Stomach (tissue), 9 donors: ENCODE data around the gene ERVH48-1. TPM values are rescaled to one million over a fixed set of nuclear protein-coding genes. Genes with fewer than 3 reads are reported as not detected.
A peak's percentile ranks its signal among the peaks of the same experiment; 100 is the strongest.

Experiments used
- DNase-seq, 2 donors: peaks; one replicate each; pipeline versions ENCODE4 v3.0.0 to v3.0.0-alpha.2; 2013 to 2019
- H3K27ac ChIP-seq, 5 donors: fragments of 200-600 bp in 4 of 5; sonication (generic) in 4 of 5; one replicate each; pipeline ENCODE4 v1.5.1; 2013 to 2019; ENCODE audit warnings: mild to moderate bottlenecking in 1 of 5, moderate library complexity in 1 of 5
- H3K27me3 ChIP-seq, 3 donors: fragments of 200-600 bp; sonication (generic); one replicate each; pipeline ENCODE4 v1.5.1; 2017 to 2019; ENCODE audit warnings: mixed run types in 1 of 3
- H3K36me3 ChIP-seq, 4 donors: fragments of 200-600 bp; sonication (generic); 1 replicate in 3 of 4; 2 replicates in 1 of 4; pipeline ENCODE4 v1.5.1; 2016 to 2019
- H3K4me1 ChIP-seq, 4 donors: fragments of 200-600 bp; sonication (generic); one replicate each; pipeline ENCODE4 v1.5.1; 2016 to 2019
- H3K4me3 ChIP-seq, 4 donors: fragments of 200-600 bp; sonication (generic) in 3 of 4; one replicate each; pipeline ENCODE4 v1.5.1; 2016 to 2019; ENCODE audit warnings: mild to moderate bottlenecking in 1 of 4
- H3K9me3 ChIP-seq, 4 donors: fragments of 200-600 bp; sonication (generic); one replicate each; pipeline ENCODE4 v1.5.1; 2016 to 2019
- CTCF ChIP-seq, 7 experiments: fragments of 450-650 bp in 4 of 7; fragments of 200-600 bp in 3 of 7; sonication (generic) in 3 of 7; IDR thresholded peaks; one replicate each; pipeline ENCODE4 v1.5.1; 2016 to 2019; ENCODE audit warnings: antibody characterized with exemption in 7 of 7, control low read depth in 2 of 7, mild to moderate bottlenecking in 1 of 7
- EP300 ChIP-seq: sonication (generic); formaldehyde crosslinking; IDR thresholded peaks from one replicate; pipeline ENCODE4 v1.6.1; 2017; ENCODE audit warnings: antibody characterized with exemption
- POLR2A ChIP-seq, 4 donors: fragments of 450-650 bp; IDR thresholded peaks; one replicate each; pipeline ENCODE4 v1.6.1; 2016; ENCODE audit warnings: antibody characterized with exemption in 4 of 4, control low read depth in 2 of 4, mild to moderate bottlenecking in 1 of 4, moderate library complexity in 1 of 4
- POLR2AphosphoS5 ChIP-seq, 3 donors: sonication (generic); formaldehyde crosslinking; IDR thresholded peaks; one replicate each; pipeline ENCODE4 v1.6.1; 2016; ENCODE audit warnings: antibody characterized with exemption in 3 of 3
- WGBS, 5 donors: extraction: QIAGEN DNeasy Blood & Tissue Kit in 3 of 5; methylation state at CpG; one replicate each; pipeline versions ENCODE4 v1.1.5 to v1.1.7; 2013 to 2018; 5-methylcytosine and 5-hydroxymethylcytosine counted together
- intact Hi-C: fragments of 100-400 bp; cut with DNase I; formaldehyde crosslinking; loops from one replicate; pipeline ENCODE4 v1.15.1; 2023; ENCODE audit warnings: low total_unique reads
- polyA plus RNA-seq, 3 donors: library from polyadenylated mRNA; stranded (reverse); fragments of 200-250 nt; gene quantifications; one replicate each; pipeline ENCODE4 v1.2.3, GENCODE V29; 2013
- total RNA-seq, 5 donors: library from RNA; depleted of rRNA; stranded (reverse); fragments of >200 nt; gene quantifications; one replicate each; pipeline versions ENCODE4 v1.1.0 to v1.2.3, GENCODE V29; 2014 to 2016
- donor health status: healthy with polysubstance abuse.
- donor health status: Bipolar disorder and iron deficiency.
- donor health status: healthy.

ERVH48-1 gene
- total and polyA plus RNA-seq, 8 donors = 0.55 TPM; not detected in 7

GRCh38 chr21:42924433-42924751 lies 1.0 kb downstream of the ERVH48-1 start:
- peak overlapping the region in 2 of 5 donors; percentile 34 to 63 for H3K27ac ChIP-seq
- no peaks in the 10 kb centered on the region for H3K27me3 ChIP-seq
- TF ChIP-seq POLR2AphosphoS5 (IDR thresholded peaks at IDR 0.05) (no peak), EP300 (no peak), POLR2A (IDR thresholded peaks at IDR 0.05) (no peak)
- no peaks in the 10 kb centered on the region for H3K36me3 ChIP-seq
- 82 to 94% (median 93%) methylated on average over 6 of the region's 6 CpGs for WGBS, 5 donors
- DNase-seq = no peak
- no peaks in the 10 kb centered on the region for H3K9me3 ChIP-seq
- intact Hi-C loops = no loop called here
- no peak overlapping the region for H3K4me3 ChIP-seq
- H3K4me1 ChIP-seq = peaks cover 0 to 13% (median 11%) of the 10 kb centered on the region in 4 donors

- WGBS, 5 donors = 16 to 23% (median 18%) methylated on average over 18 of the region's 18 CpGs
- TF ChIP-seq CTCF (IDR thresholded peaks at IDR 0.05) = peak in 5 of 7 experiments; percentile 57 to 94 (median 76)
- no peak for TF ChIP-seq POLR2A (IDR thresholded peaks at IDR 0.05)
- peak; percentile 31 to 89 (median 54) for TF ChIP-seq POLR2AphosphoS5 (IDR thresholded peaks at IDR 0.05)
- no peak for TF ChIP-seq EP300
- Histone ChIP-seq H3K27ac (peak overlapping the region in 2 of 5 donors; percentile 34 to 63), H3K9me3 (no peaks in the 10 kb centered on the region), H3K4me1 (peaks cover 0 to 13% (median 11%) of the 10 kb centered on the region in 4 donors), H3K4me3 (no peak overlapping the region), H3K27me3 (no peaks in the 10 kb centered on the region), H3K36me3 (no peaks in the 10 kb centered on the region)
- intact Hi-C loops = no loop called here
- DNase-seq = peak; percentile 82 to 94
Measured at GRCh38 chr21:42923553-42924432, 1.6 kb downstream of the ERVH48-1 start.

- Histone ChIP-seq H3K27me3 (no peaks in the 10 kb centered on the region), H3K36me3 (no peaks in the 10 kb centered on the region), H3K9me3 (no peaks in the 10 kb centered on the region), H3K27ac (no peak overlapping the region), H3K4me3 (no peak overlapping the region), H3K4me1 (peaks cover 0 to 13% (median 11%) of the 10 kb centered on the region in 4 donors)
- intact Hi-C loops = no loop called here
- no peak for TF ChIP-seq CTCF (IDR thresholded peaks at IDR 0.05)
- no peak for TF ChIP-seq EP300
- TF ChIP-seq POLR2AphosphoS5 (IDR thresholded peaks at IDR 0.05) = no peak
- TF ChIP-seq POLR2A (IDR thresholded peaks at IDR 0.05) = no peak
- WGBS, 5 donors = 86 to 90% (median 88%) methylated on average over 18 of the region's 18 CpGs
- DNase-seq = no peak
Measured at GRCh38 chr21:42922918-42923317, 2.5 kb downstream of the ERVH48-1 start.

DNA sequence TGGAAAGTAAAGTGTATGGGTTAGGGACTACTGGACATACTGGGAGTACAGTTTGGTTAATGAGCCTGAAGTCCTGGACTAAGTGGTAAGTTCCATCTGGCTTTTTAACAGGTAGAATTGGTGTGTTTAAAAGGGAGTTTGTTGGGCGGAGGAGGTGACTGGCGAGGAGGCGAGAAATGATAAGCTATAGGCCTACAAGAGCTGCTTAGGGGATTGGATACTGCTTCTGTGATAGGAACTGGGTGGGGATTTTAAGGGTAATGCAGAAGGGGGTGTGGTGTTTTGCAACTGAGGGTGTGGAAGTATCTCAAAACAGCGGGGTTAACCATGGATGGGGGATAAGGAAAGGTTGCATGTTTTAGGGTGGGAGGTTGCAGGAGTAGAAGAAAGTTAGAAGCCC lies 3.5 kb downstream of the ERVH48-1 start:
- no peaks in the 10 kb centered on the region for H3K27me3 ChIP-seq
- TF ChIP-seq POLR2AphosphoS5 (IDR thresholded peaks at IDR 0.05) (no peak), POLR2A (IDR thresholded peaks at IDR 0.05) (no peak), CTCF (IDR thresholded peaks at IDR 0.05) (no peak), EP300 (no peak)
- H3K4me3 ChIP-seq = no peak overlapping the region
- intact Hi-C loops = no loop called here
- no peaks in the 10 kb centered on the region for H3K36me3 ChIP-seq
- no peak for DNase-seq
- H3K27ac ChIP-seq = no peak overlapping the region
- peaks cover 0 to 13% (median 11%) of the 10 kb centered on the region in 4 donors for H3K4me1 ChIP-seq
- 38 to 65% (median 59%) methylated on average over 4 of the region's 4 CpGs for WGBS, 5 donors
- H3K9me3 ChIP-seq = no peaks in the 10 kb centered on the region

DNA sequence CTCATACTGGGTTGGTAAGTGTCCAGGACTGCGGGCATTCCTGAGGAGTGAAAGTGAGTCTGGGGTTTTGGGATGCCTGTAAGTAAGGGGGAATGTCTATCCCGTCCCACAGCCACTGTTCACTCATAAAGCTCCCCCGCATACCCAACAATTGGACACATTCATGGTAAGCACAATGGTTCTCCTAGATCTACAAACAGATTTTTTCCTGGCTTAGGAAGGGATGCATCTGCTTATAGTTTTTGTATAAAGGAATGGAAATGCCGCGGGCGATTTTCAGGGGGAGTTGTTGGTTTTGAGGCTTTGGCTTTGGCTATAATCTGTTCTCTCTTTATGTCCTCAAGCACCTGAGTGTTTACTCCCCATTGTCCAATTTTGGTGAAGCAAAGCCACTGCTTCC lies 7.1 kb downstream of the ERVH48-1 start:
- Histone ChIP-seq H3K4me1 (peaks cover 0 to under 1% (median under 1%) of the 10 kb centered on the region in 4 donors), H3K9me3 (no peaks in the 10 kb centered on the region), H3K27ac (no peak overlapping the region), H3K36me3 (peaks cover 0 to 2% (median 0%) of the 10 kb centered on the region in 4 donors), H3K4me3 (no peak overlapping the region), H3K27me3 (no peaks in the 10 kb centered on the region)
- no peak for TF ChIP-seq POLR2A (IDR thresholded peaks at IDR 0.05)
- TF ChIP-seq EP300 = no peak
- no peak for TF ChIP-seq POLR2AphosphoS5 (IDR thresholded peaks at IDR 0.05)
- TF ChIP-seq CTCF (IDR thresholded peaks at IDR 0.05) = no peak
- 91 to 97% (median 95%) methylated on average over 6 of the region's 6 CpGs for WGBS, 5 donors
- intact Hi-C loops = no loop called here
- no peak for DNase-seq
